Endothelial cell of umbilical vein (primary cell): ENCODE measurements around the gene SLC11A1.

Source experiments
- CTCF ChIP-seq, 2 donors: IDR thresholded peaks; 1 replicate in 1 of 2; 2 replicates in 1 of 2; pipeline ENCODE4 v1.5.1; 2011; ENCODE audit warnings: low read length in 2 of 2, mild to moderate bottlenecking in 2 of 2, moderate library complexity in 2 of 2, control low read depth in 1 of 2, inconsistent platforms in 1 of 2, low read depth in 1 of 2; ENCODE audit not compliant: insufficient read depth in 1 of 2; ENCODE audit errors: extremely low read depth in 1 of 2
- EZH2 ChIP-seq: IDR thresholded peaks from 2 replicates; pipeline ENCODE4 v1.6.1; 2012; ENCODE audit warnings: borderline replicate concordance, low read depth, mild to moderate bottlenecking, moderate library complexity, low read length, inconsistent platforms; ENCODE audit not compliant: severe bottlenecking
- POLR2A ChIP-seq: IDR thresholded peaks from 2 replicates; pipeline ENCODE4 v1.6.1; 2012; ENCODE audit warnings: low read depth, mild to moderate bottlenecking, control low read depth, low read length

- TF ChIP-seq POLR2A, result no peak
- no peak for TF ChIP-seq EZH2
- no peak for TF ChIP-seq CTCF (IDR thresholded peaks at IDR 0.05; ENCODE audit: extremely low read depth in 1 of 2, insufficient read depth in 1 of 2, low read depth in 1 of 2, low read length in 2 of 2)
Observed at GRCh38 chr2:218345491-218346236, 36.4 kb upstream of the SLC11A1 start.
